Measurements from ENCODE around the gene GID8. TPM values are rescaled to one million over a fixed set of nuclear protein-coding genes. Genes with fewer than 3 reads are reported as not detected.
"Not testable (repeated sequence)": the region's sequence is repeated elsewhere in the genome, so short reads cannot be mapped to it uniquely, and the experiment has no call there.

The GID8 gene
- total and polyA plus RNA-seq, 7 donors: 17.4 to 36.5 (median 25.9) TPM

DNA sequence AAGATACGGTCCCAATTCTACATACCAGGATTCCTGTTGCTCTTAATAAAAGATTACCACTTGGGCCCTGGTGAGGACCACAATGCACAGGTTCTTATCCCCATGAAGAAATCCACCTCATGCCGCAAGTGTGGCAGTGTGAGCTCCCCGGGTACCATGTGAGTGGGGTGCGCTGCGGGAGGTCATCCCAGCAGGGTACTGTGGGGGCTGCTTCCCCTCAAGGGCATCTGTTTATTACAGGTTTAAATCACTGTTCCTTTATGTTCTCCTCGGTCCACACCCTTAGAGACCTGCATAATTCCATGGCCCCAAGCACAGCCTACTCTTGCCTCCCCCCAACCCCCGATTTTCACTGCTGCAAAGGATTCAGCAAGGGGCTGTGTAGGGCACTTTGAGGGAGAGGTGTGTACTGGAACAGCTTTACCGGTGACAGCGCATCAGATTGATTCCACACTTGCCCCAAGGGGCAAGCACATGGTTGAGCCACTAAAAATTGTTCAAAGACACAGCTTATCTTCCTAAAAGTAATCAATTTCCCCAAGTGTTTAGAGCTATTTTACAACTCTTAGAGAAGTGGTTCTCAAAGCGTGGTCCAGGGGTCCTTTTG is 17.8 kb upstream of the GID8 start:
- WGBS, 2 donors: 74 to 80% methylated on average over 10 of the region's 10 CpGs
- H3K4me1 ChIP-seq: peaks cover 0 to 100% (median 98%) of the 10 kb centered on the region in 4 donors
- no peak for DNase-seq

GRCh38 chr20:62921119-62921687 is 16.7 kb upstream of the GID8 start:
- no peak for DNase-seq
- TF ChIP-seq, protein P1, sequence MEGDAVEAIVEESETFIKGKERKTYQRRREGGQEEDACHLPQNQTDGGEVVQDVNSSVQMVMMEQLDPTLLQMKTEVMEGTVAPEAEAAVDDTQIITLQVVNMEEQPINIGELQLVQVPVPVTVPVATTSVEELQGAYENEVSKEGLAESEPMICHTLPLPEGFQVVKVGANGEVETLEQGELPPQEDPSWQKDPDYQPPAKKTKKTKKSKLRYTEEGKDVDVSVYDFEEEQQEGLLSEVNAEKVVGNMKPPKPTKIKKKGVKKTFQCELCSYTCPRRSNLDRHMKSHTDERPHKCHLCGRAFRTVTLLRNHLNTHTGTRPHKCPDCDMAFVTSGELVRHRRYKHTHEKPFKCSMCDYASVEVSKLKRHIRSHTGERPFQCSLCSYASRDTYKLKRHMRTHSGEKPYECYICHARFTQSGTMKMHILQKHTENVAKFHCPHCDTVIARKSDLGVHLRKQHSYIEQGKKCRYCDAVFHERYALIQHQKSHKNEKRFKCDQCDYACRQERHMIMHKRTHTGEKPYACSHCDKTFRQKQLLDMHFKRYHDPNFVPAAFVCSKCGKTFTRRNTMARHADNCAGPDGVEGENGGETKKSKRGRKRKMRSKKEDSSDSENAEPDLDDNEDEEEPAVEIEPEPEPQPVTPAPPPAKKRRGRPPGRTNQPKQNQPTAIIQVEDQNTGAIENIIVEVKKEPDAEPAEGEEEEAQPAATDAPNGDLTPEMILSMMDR (IDR thresholded peaks at IDR 0.05): peak in 3 of 4 experiments; percentile 32 to 52 (median 44)
- no peak for TF ChIP-seq EP300 (IDR thresholded peaks at IDR 0.05)
- peak in 1 of 4 donors; percentile 27 for TF ChIP-seq POLR2AphosphoS5 (IDR thresholded peaks at IDR 0.05)
- no peak for TF ChIP-seq POLR2A (IDR thresholded peaks at IDR 0.05)
- peak overlapping the region in 1 of 4 donors; percentile 35 for H3K27ac ChIP-seq

More for the DNA sequence above, 17.8 kb upstream of the GID8 start:
- Histone ChIP-seq H3K9me3 (no peaks in the 10 kb centered on the region), H3K4me3 (no peak overlapping the region), H3K27me3 (no peaks in the 10 kb centered on the region), H3K27ac (peak overlapping the region in 1 of 4 donors; percentile 35), H3K36me3 (no peaks in the 10 kb centered on the region)
- TF ChIP-seq EP300 (IDR thresholded peaks at IDR 0.05) (no peak), POLR2AphosphoS5 (IDR thresholded peaks at IDR 0.05) (no peak), POLR2A (IDR thresholded peaks at IDR 0.05) (no peak)
- TF ChIP-seq, protein P1 (IDR thresholded peaks at IDR 0.05): no peak
- intact Hi-C loops (cut with DNase I): no loop called here

DNA sequence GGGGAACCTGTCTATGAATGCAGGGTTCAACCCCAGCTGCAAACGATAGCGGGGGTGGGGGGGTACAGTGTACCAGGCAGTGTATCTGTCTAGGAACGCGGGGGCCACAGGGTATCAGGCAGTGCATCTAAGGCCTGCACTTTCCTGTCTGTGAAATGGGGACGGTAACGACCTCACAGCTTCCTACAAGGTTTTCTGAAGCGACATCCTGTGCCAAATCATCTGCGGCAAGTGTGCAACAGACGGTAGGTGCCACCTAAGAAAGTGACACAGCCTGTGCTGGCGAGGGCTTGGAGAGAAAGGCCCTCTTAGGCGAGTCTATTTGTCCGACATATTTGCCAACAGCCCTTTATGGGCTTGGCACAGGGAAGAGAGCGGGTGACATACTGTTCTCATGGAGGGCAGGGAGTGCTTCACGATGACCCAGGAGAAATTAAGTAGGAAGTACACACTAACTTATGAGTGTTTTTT is 15.5 kb upstream of the GID8 start:
- intact Hi-C loops (cut with DNase I): no loop called here
- no peak overlapping the region for H3K4me3 ChIP-seq
- H3K9me3 ChIP-seq: no peaks in the 10 kb centered on the region
- H3K27me3 ChIP-seq: no peaks in the 10 kb centered on the region
- TF ChIP-seq, protein P1 (IDR thresholded peaks at IDR 0.05): no peak
- TF ChIP-seq EP300 (IDR thresholded peaks at IDR 0.05) (no peak), POLR2AphosphoS5 (IDR thresholded peaks at IDR 0.05) (no peak), POLR2A (IDR thresholded peaks at IDR 0.05) (no peak)
- no peak for DNase-seq
- 57 to 60% methylated on average over 14 of the region's 14 CpGs for WGBS, 2 donors
- H3K27ac ChIP-seq: peak overlapping the region; percentile 97 to 99 (median 98)
- no peaks in the 10 kb centered on the region for H3K36me3 ChIP-seq
- peaks cover 0 to 88% (median 87%) of the 10 kb centered on the region in 4 donors for H3K4me1 ChIP-seq

More at GRCh38 chr20:62921119-62921687, 16.7 kb upstream of the GID8 start:
- Histone ChIP-seq H3K4me3 (no peak overlapping the region), H3K4me1 (peaks cover 0 to 91% (median 90%) of the 10 kb centered on the region in 4 donors), H3K36me3 (no peaks in the 10 kb centered on the region), H3K9me3 (no peaks in the 10 kb centered on the region), H3K27me3 (no peaks in the 10 kb centered on the region)
- WGBS, 2 donors: 35 to 49% methylated on average over 8 of the region's 8 CpGs
- intact Hi-C loops (cut with DNase I): no loop called here

GRCh38 chr20:62923059-62923668 is 14.8 kb upstream of the GID8 start:
- H3K9me3 ChIP-seq; H3K36me3 ChIP-seq; intact Hi-C loops (cut with DNase I); DNase-seq; H3K27me3 ChIP-seq: not testable (repeated sequence)
- Histone ChIP-seq H3K4me1 (peaks cover 0 to 88% (median 87%) of the 10 kb centered on the region in 4 donors), H3K27ac (peak overlapping the region; percentile 97 to 99 (median 98)), H3K4me3 (peak overlapping the region in 1 of 4 donors; percentile 9)
- TF ChIP-seq POLR2AphosphoS5 (IDR thresholded peaks at IDR 0.05): peak in 1 of 4 donors; percentile 35
- 43 to 65% methylated on average over 17 of the region's 17 CpGs for WGBS, 2 donors
